Right lobe of liver (tissue), 4 donors: Measurements from ENCODE around the gene FGFR4.

Experiments used
- POLR2A ChIP-seq: fragments of 450-650 bp; IDR thresholded peaks from one replicate; pipeline ENCODE4 v1.6.1; 2017; ENCODE audit warnings: antibody characterized with exemption, mild to moderate bottlenecking
- TF ChIP-seq, protein P1 (sequence below), 4 donors: fragments of 200-600 bp in 3 of 4; fragments of 450-650 bp in 1 of 4; IDR thresholded peaks; one replicate each; pipeline versions ENCODE4 v1.5.1 to v1.8.0; 2016 to 2022; ENCODE audit warnings: antibody characterized with exemption in 4 of 4, mild to moderate bottlenecking in 2 of 4
- donor health status: DM: no; HTN: no; CAD: no.
- donor health status: DM: no; HTN: no; CAD: no.
- donor health status: DM: no; HTN: yes; CAD: no.

DNA sequence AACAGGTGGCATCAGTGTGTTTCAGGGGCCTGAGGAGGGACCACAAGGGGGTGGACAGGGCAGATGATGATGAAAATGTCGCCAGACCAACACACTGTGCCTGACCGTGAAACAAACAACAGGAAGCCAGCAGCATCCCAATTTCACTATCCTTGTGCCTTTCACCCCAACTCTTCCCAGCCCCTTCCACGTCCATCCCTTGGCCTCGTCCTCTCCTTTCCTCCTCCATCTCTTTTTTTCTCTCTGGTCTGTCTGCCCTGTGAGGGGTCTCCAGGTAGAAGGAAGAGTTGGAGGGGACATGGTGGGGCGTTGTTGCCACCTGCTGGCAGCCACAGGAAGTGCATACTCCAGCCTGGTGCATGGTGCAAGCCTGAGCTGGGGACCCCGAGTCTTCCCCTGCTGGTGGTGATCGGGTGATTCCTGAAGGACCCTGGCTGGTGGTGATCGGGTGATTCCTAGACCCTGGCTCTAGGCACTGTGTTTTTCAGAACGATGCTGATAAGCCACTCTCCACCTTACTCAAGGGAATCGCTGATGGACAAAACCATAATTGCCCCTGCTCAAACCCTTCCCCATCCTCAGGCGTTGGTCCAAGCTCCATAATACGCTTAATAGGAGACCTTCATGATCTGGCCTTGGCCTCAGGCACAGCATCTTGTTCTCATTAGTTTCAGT is 25.1 kb downstream of the FGFR4 start:
- TF ChIP-seq, protein P1, sequence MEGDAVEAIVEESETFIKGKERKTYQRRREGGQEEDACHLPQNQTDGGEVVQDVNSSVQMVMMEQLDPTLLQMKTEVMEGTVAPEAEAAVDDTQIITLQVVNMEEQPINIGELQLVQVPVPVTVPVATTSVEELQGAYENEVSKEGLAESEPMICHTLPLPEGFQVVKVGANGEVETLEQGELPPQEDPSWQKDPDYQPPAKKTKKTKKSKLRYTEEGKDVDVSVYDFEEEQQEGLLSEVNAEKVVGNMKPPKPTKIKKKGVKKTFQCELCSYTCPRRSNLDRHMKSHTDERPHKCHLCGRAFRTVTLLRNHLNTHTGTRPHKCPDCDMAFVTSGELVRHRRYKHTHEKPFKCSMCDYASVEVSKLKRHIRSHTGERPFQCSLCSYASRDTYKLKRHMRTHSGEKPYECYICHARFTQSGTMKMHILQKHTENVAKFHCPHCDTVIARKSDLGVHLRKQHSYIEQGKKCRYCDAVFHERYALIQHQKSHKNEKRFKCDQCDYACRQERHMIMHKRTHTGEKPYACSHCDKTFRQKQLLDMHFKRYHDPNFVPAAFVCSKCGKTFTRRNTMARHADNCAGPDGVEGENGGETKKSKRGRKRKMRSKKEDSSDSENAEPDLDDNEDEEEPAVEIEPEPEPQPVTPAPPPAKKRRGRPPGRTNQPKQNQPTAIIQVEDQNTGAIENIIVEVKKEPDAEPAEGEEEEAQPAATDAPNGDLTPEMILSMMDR (IDR thresholded peaks at IDR 0.05): peak; percentile 93 to 96 (median 96)
- no peak for TF ChIP-seq POLR2A
